Measurements from ENCODE around the gene KLHL29.

- TF ChIP-seq CTCF (IDR thresholded peaks at IDR 0.05; ENCODE audit: insufficient read depth, low read length) (no peak), POLR2AphosphoS5 (IDR thresholded peaks at IDR 0.05; ENCODE audit: low read depth) (no peak), REST (IDR thresholded peaks at IDR 0.05; ENCODE audit: insufficient replicate concordance, low read depth) (no peak), GABPA (IDR thresholded peaks at IDR 0.05; ENCODE audit: low read depth) (no peak), SPI1 (IDR thresholded peaks at IDR 0.05; ENCODE audit: borderline replicate concordance, low read depth) (no peak)
These were observed 23.8 kb upstream of the KLHL29 start for GRCh38 chr2:23361152-23361551.

All from HL-60 (cell line).